ENCODE data around the gene NSDHL.

The NSDHL gene

GRCh38 chrX:152845618-152846240 lies 14.9 kb downstream of the NSDHL start:
- FAIRE-seq = no peak

- no peak for FAIRE-seq
These were observed 16.4 kb downstream of the NSDHL start for GRCh38 chrX:152847281-152847680.

GRCh38 chrX:152850465-152850864 lies 19.6 kb downstream of the NSDHL start:
- no peak for FAIRE-seq

- FAIRE-seq = no peak
These were observed 23.1 kb downstream of the NSDHL start for GRCh38 chrX:152853986-152854385.

GRCh38 chrX:152861116-152861515 lies 30.3 kb downstream of the NSDHL start:
- no peak for FAIRE-seq

- FAIRE-seq = no peak
These were observed 31.0 kb downstream of the NSDHL start for GRCh38 chrX:152861826-152862225.

GRCh38 chrX:152865232-152865920 lies 34.5 kb downstream of the NSDHL start:
- no peak for FAIRE-seq

GRCh38 chrX:152866386-152866785 lies 35.5 kb downstream of the NSDHL start:
- no peak for FAIRE-seq

GRCh38 chrX:152869972-152870371 lies 39.1 kb downstream of the NSDHL start:
- no peak for FAIRE-seq

- no peak for FAIRE-seq
These were observed 40.4 kb downstream of the NSDHL start for GRCh38 chrX:152871260-152871659.

- FAIRE-seq = no peak
These were observed 41.7 kb downstream of the NSDHL start for GRCh38 chrX:152872522-152872921.

GRCh38 chrX:152873361-152873760 lies 42.5 kb downstream of the NSDHL start:
- no peak for FAIRE-seq

GRCh38 chrX:152876931-152877840 lies 46.3 kb downstream of the NSDHL start:
- FAIRE-seq = no peak

GRCh38 chrX:152878976-152879755 lies 48.3 kb downstream of the NSDHL start:
- FAIRE-seq = no peak

GRCh38 chrX:152881289-152881688 lies 50.4 kb downstream of the NSDHL start:
- FAIRE-seq = no peak

- FAIRE-seq = no peak
These were observed 53.3 kb downstream of the NSDHL start for GRCh38 chrX:152884171-152884570.

GRCh38 chrX:152886716-152887115 lies 55.9 kb downstream of the NSDHL start:
- FAIRE-seq = no peak

- no peak for FAIRE-seq
These were observed 61.6 kb downstream of the NSDHL start for GRCh38 chrX:152892499-152892898.

- no peak for FAIRE-seq
These were observed 62.4 kb downstream of the NSDHL start for GRCh38 chrX:152892999-152893891.

- no peak for FAIRE-seq
These were observed 63.2 kb downstream of the NSDHL start for GRCh38 chrX:152893980-152894610.

GRCh38 chrX:152895121-152895520 lies 64.3 kb downstream of the NSDHL start:
- FAIRE-seq = no peak
